ENCODE results near the gene PODXL2.
"Not testable (repeated sequence)": the region's sequence is repeated elsewhere in the genome, so short reads cannot be mapped to it uniquely, and the experiment has no call there.

Gene PODXL2

GRCh38 chr3:127598841-127599570 lies 30.0 kb upstream of the PODXL2 start:
- Histone ChIP-seq H3K9me3 (no peaks in the 10 kb centered on the region), H3K4me1 (peaks cover 0 to 15% (median 5%) of the 10 kb centered on the region in 4 donors), H3K4me3 (peak overlapping the region; percentile 55 to 77), H3K36me3 (no peaks in the 10 kb centered on the region), H3K27ac (peak overlapping the region; percentile 67 to 75), H3K27me3 (no peaks in the 10 kb centered on the region)
- no peak for TF ChIP-seq CTCF (IDR thresholded peaks at IDR 0.05)
- no peak for DNase-seq
- intact Hi-C loops (cut with DNase I; ENCODE audit: low total_unique reads): no loop called here

- TF ChIP-seq CTCF (IDR thresholded peaks at IDR 0.05): no peak
- Histone ChIP-seq H3K27ac (no peak overlapping the region), H3K4me3 (no peak overlapping the region), H3K27me3 (no peaks in the 10 kb centered on the region), H3K4me1 (peaks cover 0 to 15% (median 5%) of the 10 kb centered on the region in 4 donors), H3K36me3 (peaks cover 0 to 16% (median under 1%) of the 10 kb centered on the region in 3 donors), H3K9me3 (no peaks in the 10 kb centered on the region)
- DNase-seq: no peak
- intact Hi-C loops (cut with DNase I; ENCODE audit: low total_unique reads): no loop called here
These were observed 28.1 kb upstream of the PODXL2 start for GRCh38 chr3:127600749-127601456.

GRCh38 chr3:127604035-127604434 lies 24.9 kb upstream of the PODXL2 start:
- peaks cover 0 to 47% (median 25%) of the 10 kb centered on the region in 3 donors for H3K36me3 ChIP-seq
- intact Hi-C loops (cut with DNase I; ENCODE audit: low total_unique reads): no loop called here

GRCh38 chr3:127604546-127605165 lies 24.3 kb upstream of the PODXL2 start:
- Histone ChIP-seq H3K27ac (no peak overlapping the region), H3K36me3 (peaks cover 0 to 52% (median 25%) of the 10 kb centered on the region in 3 donors), H3K9me3 (no peaks in the 10 kb centered on the region), H3K4me3 (no peak overlapping the region), H3K27me3 (no peaks in the 10 kb centered on the region), H3K4me1 (no peaks in the 10 kb centered on the region)
- no peak for TF ChIP-seq CTCF (IDR thresholded peaks at IDR 0.05)
- intact Hi-C loops (cut with DNase I; ENCODE audit: low total_unique reads): no loop called here
- DNase-seq: no peak

More at GRCh38 chr3:127604035-127604434, 24.9 kb upstream of the PODXL2 start:
- no peaks in the 10 kb centered on the region for H3K27me3 ChIP-seq
- H3K4me3 ChIP-seq: no peak overlapping the region
- no peaks in the 10 kb centered on the region for H3K9me3 ChIP-seq
- no peak for TF ChIP-seq CTCF (IDR thresholded peaks at IDR 0.05)
- peaks cover 0 to 2% (median 0%) of the 10 kb centered on the region in 4 donors for H3K4me1 ChIP-seq
- H3K27ac ChIP-seq: no peak overlapping the region
- DNase-seq: no peak

- H3K27ac ChIP-seq; H3K4me1 ChIP-seq; H3K27me3 ChIP-seq; DNase-seq; intact Hi-C loops (cut with DNase I; ENCODE audit: low total_unique reads); H3K9me3 ChIP-seq; H3K4me3 ChIP-seq: not testable (repeated sequence)
- H3K36me3 ChIP-seq: peaks cover 0 to 56% (median 27%) of the 10 kb centered on the region in 3 donors
These were observed 23.4 kb upstream of the PODXL2 start for GRCh38 chr3:127605547-127605946.
